Liver (tissue), 9 donors: ENCODE measurements around the gene BAIAP3. TPM values are rescaled to one million over a fixed set of nuclear protein-coding genes. Genes with fewer than 3 reads are reported as not detected.

Experiments used
- DNase-seq: peaks from one replicate; pipeline ENCODE4 v3.0.0-alpha.2; 2017; ENCODE audit warnings: low spot score
- H3K27ac ChIP-seq, 2 donors: one replicate each; pipeline ENCODE4 v1.7.0; 2013; ENCODE audit warnings: inconsistent platforms in 2 of 2, low read length in 2 of 2, control low read depth in 1 of 2, low read depth in 1 of 2, mild to moderate bottlenecking in 1 of 2
- H3K27me3 ChIP-seq, 4 donors: one replicate each; pipeline versions ENCODE4 v1.6.1 to v1.7.0; 2013; ENCODE audit warnings: low read length in 3 of 4, inconsistent platforms in 1 of 4, mild to moderate bottlenecking in 1 of 4, moderate library complexity in 1 of 4; ENCODE audit not compliant: control insufficient read depth in 4 of 4, insufficient read depth in 4 of 4
- H3K36me3 ChIP-seq, 4 donors: one replicate each; pipeline versions ENCODE4 v1.6.1 to v1.7.0; 2013; ENCODE audit warnings: low read length in 3 of 4, mild to moderate bottlenecking in 3 of 4, low read depth in 1 of 4, moderate library complexity in 1 of 4; ENCODE audit not compliant: control insufficient read depth in 4 of 4, insufficient read depth in 3 of 4
- H3K4me1 ChIP-seq, 4 donors: one replicate each; pipeline versions ENCODE4 v1.6.1 to v1.7.0; 2013; ENCODE audit warnings: low read length in 3 of 4, mild to moderate bottlenecking in 3 of 4, moderate library complexity in 1 of 4; ENCODE audit not compliant: control insufficient read depth in 4 of 4, insufficient read depth in 4 of 4
- H3K4me3 ChIP-seq, 3 donors: one replicate each; pipeline versions ENCODE4 v1.6.1 to v1.7.0; 2013; ENCODE audit warnings: low read length in 3 of 3, control low read depth in 1 of 3, low read depth in 1 of 3, mild to moderate bottlenecking in 1 of 3
- H3K9ac ChIP-seq, 2 donors: one replicate each; pipeline ENCODE4 v1.7.0; 2013; ENCODE audit warnings: low read length in 2 of 2, mild to moderate bottlenecking in 2 of 2, moderate library complexity in 2 of 2, control low read depth in 1 of 2, low read depth in 1 of 2
- H3K9me3 ChIP-seq, 4 donors: one replicate each; pipeline versions ENCODE4 v1.6.1 to v1.7.0; 2013; ENCODE audit warnings: low read length in 3 of 4; ENCODE audit not compliant: control insufficient read depth in 4 of 4
- ATF3 ChIP-seq: IDR thresholded peaks from 2 replicates; pipeline ENCODE4 v1.6.1; 2016; ENCODE audit warnings: antibody characterized with exemption
- EGR1 ChIP-seq, 2 donors: IDR thresholded peaks; 2 replicates each; pipeline ENCODE4 v1.6.1; 2016 to 2018; ENCODE audit warnings: antibody characterized with exemption in 2 of 2, low read depth in 2 of 2
- FOXA1 ChIP-seq: IDR thresholded peaks from 2 replicates; pipeline ENCODE4 v1.6.1; 2016; ENCODE audit warnings: antibody characterized with exemption
- FOXA2 ChIP-seq: IDR thresholded peaks from 2 replicates; pipeline ENCODE4 v1.6.1; 2016; ENCODE audit warnings: antibody characterized with exemption
- GABPA ChIP-seq, 2 donors: IDR thresholded peaks in 1 of 2; conservative IDR thresholded peaks in 1 of 2; 2 replicates each; pipeline ENCODE4 v1.6.1; 2016; ENCODE audit warnings: antibody characterized with exemption in 2 of 2, mild to moderate bottlenecking in 1 of 2, moderate library complexity in 1 of 2
- HNF4A ChIP-seq, 2 donors: conservative IDR thresholded peaks; 2 replicates each; pipeline ENCODE4 v1.6.1; 2016; ENCODE audit warnings: antibody characterized with exemption in 2 of 2, mild to moderate bottlenecking in 2 of 2
- HNF4G ChIP-seq: IDR thresholded peaks from 2 replicates; pipeline ENCODE4 v1.6.1; 2016; ENCODE audit warnings: antibody characterized with exemption
- JUND ChIP-seq, 2 donors: IDR thresholded peaks; 2 replicates each; pipeline ENCODE4 v1.6.1; 2016; ENCODE audit warnings: antibody characterized with exemption in 2 of 2
- MAX ChIP-seq: IDR thresholded peaks from 2 replicates; pipeline ENCODE4 v1.6.1; 2016; ENCODE audit warnings: antibody characterized with exemption
- NR2F2 ChIP-seq: IDR thresholded peaks from 2 replicates; pipeline ENCODE4 v1.6.1; 2016; ENCODE audit warnings: antibody characterized with exemption
- RAD21 ChIP-seq, 2 donors: IDR thresholded peaks; 2 replicates each; pipeline ENCODE4 v1.6.1; 2016; ENCODE audit warnings: antibody characterized with exemption in 2 of 2, mild to moderate bottlenecking in 2 of 2
- REST ChIP-seq: IDR thresholded peaks from 2 replicates; pipeline ENCODE4 v1.6.1; 2016; ENCODE audit warnings: antibody characterized with exemption, mild to moderate bottlenecking
- RXRA ChIP-seq, 2 donors: IDR thresholded peaks; 2 replicates each; pipeline ENCODE4 v1.6.1; 2017 to 2018; ENCODE audit warnings: antibody characterized with exemption in 2 of 2, mild to moderate bottlenecking in 1 of 2
- SP1 ChIP-seq: IDR thresholded peaks from 2 replicates; pipeline ENCODE4 v1.6.1; 2018; ENCODE audit warnings: antibody characterized with exemption, mild to moderate bottlenecking
- TAF1 ChIP-seq: conservative IDR thresholded peaks from 2 replicates; pipeline ENCODE4 v1.6.1; 2016; ENCODE audit warnings: antibody characterized with exemption, mild to moderate bottlenecking
- YY1 ChIP-seq: IDR thresholded peaks from 2 replicates; pipeline ENCODE4 v1.6.1; 2016; ENCODE audit warnings: antibody characterized with exemption, mild to moderate bottlenecking
- WGBS: extraction: QIAGEN DNeasy Blood & Tissue Kit; methylation state at CpG from one replicate; pipeline ENCODE4 v1.1.7; 2013; 5-methylcytosine and 5-hydroxymethylcytosine counted together
- polyA plus RNA-seq, 2 donors: library from polyadenylated mRNA; stranded (reverse) in 1 of 2; unstranded in 1 of 2; fragments of 200-250 nt in 1 of 2; fragments of >200 nt in 1 of 2; fragmentation: Nextera tagmentation in 1 of 2; extraction: Ambion mirVana in 1 of 2; gene quantifications; one replicate each; pipeline versions ENCODE4 v1.2.1 to v1.2.3, GENCODE V29; 2013 to 2015
- total RNA-seq, 2 donors: library from RNA; depleted of rRNA; stranded (reverse); fragments of >200 nt; gene quantifications; one replicate each; pipeline ENCODE4 v1.2.3, GENCODE V29; 2014
- TF ChIP-seq, protein P1 (sequence below): fragments of 150-350 bp; IDR thresholded peaks from 2 replicates; pipeline ENCODE4 v1.5.1; 2017; ENCODE audit warnings: improper control_type of control experiment, low read depth, low read length; ENCODE audit not compliant: missing input control
- TF ChIP-seq, protein P2 (sequence below): IDR thresholded peaks from 2 replicates; pipeline ENCODE4 v1.6.1; 2016; ENCODE audit warnings: antibody characterized with exemption
- donor health status: healthy.
- donor health status: healthy.
- donor health status: healthy.
- donor health status: healthy.
- donor health status: healthy.

The BAIAP3 gene
- total and polyA plus RNA-seq, 4 donors, result 1.6 to 3.8 (median 2.6) TPM

DNA sequence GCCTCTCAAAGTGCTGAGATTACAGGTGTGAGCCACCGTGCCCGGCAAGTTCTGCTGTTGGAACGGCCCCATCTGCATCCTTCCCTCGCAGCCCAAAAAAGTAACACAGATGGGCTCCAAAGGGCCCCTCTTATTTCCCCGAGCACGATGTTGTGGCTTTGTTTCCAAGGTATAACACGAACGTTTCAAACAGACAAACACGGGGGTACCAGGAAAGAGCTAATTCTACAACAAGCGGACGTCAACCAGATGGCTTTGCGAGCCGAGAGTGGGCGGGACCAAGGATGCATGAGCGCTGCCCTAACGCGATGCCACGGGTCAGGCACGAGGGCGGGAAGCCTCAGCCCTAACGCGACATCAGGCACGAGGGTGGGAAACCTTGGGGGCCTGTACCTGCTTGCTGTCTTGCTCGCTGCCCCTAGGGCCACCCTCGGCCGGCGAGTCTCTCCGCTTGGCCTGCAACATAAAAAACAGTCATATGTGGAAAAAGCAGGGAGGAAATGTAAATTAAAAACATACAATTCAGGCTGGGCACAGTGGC is 56.9 kb downstream of the BAIAP3 start:
- H3K27me3 ChIP-seq, result no peaks in the 10 kb centered on the region
- DNase-seq, result no peak
- 90% methylated on average over 28 of the region's 28 CpGs for WGBS
- TF ChIP-seq NR2F2 (no peak), GABPA (IDR thresholded peaks at IDR 0.05 in 1 of 2, conservative IDR thresholded peaks at IDR 0.05 in 1 of 2) (no peak), RXRA (IDR thresholded peaks at IDR 0.05) (no peak), YY1 (no peak), TAF1 (no peak), HNF4A (conservative IDR thresholded peaks at IDR 0.05) (no peak), FOXA1 (no peak), HNF4G (no peak), SP1 (no peak), MAX (no peak), ATF3 (no peak), RAD21 (IDR thresholded peaks at IDR 0.05) (no peak), FOXA2 (no peak), JUND (IDR thresholded peaks at IDR 0.05) (no peak), EGR1 (IDR thresholded peaks at IDR 0.05; ENCODE audit: low read depth in 2 of 2) (no peak)
- TF ChIP-seq, protein P1, sequence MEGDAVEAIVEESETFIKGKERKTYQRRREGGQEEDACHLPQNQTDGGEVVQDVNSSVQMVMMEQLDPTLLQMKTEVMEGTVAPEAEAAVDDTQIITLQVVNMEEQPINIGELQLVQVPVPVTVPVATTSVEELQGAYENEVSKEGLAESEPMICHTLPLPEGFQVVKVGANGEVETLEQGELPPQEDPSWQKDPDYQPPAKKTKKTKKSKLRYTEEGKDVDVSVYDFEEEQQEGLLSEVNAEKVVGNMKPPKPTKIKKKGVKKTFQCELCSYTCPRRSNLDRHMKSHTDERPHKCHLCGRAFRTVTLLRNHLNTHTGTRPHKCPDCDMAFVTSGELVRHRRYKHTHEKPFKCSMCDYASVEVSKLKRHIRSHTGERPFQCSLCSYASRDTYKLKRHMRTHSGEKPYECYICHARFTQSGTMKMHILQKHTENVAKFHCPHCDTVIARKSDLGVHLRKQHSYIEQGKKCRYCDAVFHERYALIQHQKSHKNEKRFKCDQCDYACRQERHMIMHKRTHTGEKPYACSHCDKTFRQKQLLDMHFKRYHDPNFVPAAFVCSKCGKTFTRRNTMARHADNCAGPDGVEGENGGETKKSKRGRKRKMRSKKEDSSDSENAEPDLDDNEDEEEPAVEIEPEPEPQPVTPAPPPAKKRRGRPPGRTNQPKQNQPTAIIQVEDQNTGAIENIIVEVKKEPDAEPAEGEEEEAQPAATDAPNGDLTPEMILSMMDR, result no peak
- TF ChIP-seq, protein P2, sequence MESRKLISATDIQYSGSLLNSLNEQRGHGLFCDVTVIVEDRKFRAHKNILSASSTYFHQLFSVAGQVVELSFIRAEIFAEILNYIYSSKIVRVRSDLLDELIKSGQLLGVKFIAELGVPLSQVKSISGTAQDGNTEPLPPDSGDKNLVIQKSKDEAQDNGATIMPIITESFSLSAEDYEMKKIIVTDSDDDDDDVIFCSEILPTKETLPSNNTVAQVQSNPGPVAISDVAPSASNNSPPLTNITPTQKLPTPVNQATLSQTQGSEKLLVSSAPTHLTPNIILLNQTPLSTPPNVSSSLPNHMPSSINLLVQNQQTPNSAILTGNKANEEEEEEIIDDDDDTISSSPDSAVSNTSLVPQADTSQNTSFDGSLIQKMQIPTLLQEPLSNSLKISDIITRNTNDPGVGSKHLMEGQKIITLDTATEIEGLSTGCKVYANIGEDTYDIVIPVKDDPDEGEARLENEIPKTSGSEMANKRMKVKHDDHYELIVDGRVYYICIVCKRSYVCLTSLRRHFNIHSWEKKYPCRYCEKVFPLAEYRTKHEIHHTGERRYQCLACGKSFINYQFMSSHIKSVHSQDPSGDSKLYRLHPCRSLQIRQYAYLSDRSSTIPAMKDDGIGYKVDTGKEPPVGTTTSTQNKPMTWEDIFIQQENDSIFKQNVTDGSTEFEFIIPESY, result no peak
- no peaks in the 10 kb centered on the region for H3K4me1 ChIP-seq
- H3K9ac ChIP-seq, result no peak overlapping the region
- peaks cover 16 to 54% (median 19%) of the 10 kb centered on the region in 4 donors for H3K36me3 ChIP-seq
- no peaks in the 10 kb centered on the region for H3K9me3 ChIP-seq
- H3K4me3 ChIP-seq, result no peak overlapping the region
- H3K27ac ChIP-seq, result no peak overlapping the region

DNA sequence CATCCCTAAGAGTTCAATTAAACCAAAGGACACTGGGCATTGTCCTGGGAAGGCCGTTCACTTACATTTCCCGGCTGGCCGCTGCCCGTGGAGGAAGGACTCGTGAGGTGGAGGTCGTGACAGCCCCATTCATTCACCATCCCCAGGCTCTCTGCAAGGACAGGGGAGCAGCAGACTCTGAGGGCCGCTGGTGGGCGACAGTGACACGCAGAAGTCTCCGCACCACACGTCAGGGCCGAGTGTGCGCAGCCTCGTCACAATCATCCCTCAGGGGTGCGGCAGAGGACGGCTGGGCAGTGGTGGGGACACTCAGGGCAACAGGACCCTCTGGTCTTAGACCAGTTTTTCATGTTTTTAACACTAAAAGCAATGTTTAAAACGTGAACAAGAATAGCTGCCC is 59.4 kb downstream of the BAIAP3 start:
- no peak for DNase-seq
- Histone ChIP-seq H3K4me3 (no peak overlapping the region), H3K27ac (no peak overlapping the region), H3K4me1 (no peaks in the 10 kb centered on the region), H3K27me3 (no peaks in the 10 kb centered on the region), H3K9me3 (no peaks in the 10 kb centered on the region), H3K36me3 (peaks cover 13 to 54% (median 23%) of the 10 kb centered on the region in 4 donors), H3K9ac (no peak overlapping the region)
- 96% methylated on average over 17 of the region's 17 CpGs for WGBS
- no peak for TF ChIP-seq RAD21 (IDR thresholded peaks at IDR 0.05)
- no peak for TF ChIP-seq ATF3
- no peak for TF ChIP-seq YY1
- no peak for TF ChIP-seq FOXA1
- TF ChIP-seq REST, result no peak
- no peak for TF ChIP-seq HNF4G
- TF ChIP-seq, protein P2, result no peak
